Ovary (tissue), 3 donors: Measurements from ENCODE around the gene PRDM16.

Experiments
- CTCF ChIP-seq, 3 donors: fragments of 450-650 bp in 2 of 3; fragments of 200-600 bp in 1 of 3; IDR thresholded peaks; one replicate each; pipeline versions ENCODE4 v1.5.1 to v1.8.0; 2016 to 2022; ENCODE audit warnings: antibody characterized with exemption in 3 of 3, mild to moderate bottlenecking in 1 of 3
- POLR2A ChIP-seq: fragments of 450-650 bp; IDR thresholded peaks from one replicate; pipeline ENCODE4 v1.6.1; 2017; ENCODE audit warnings: antibody characterized with exemption, mild to moderate bottlenecking, moderate library complexity
- donor health status: DM: no; HTN: no; CAD: no.

- TF ChIP-seq CTCF (IDR thresholded peaks at IDR 0.05) (no peak), POLR2A (no peak)
These were observed 165.3 kb downstream of the PRDM16 start for GRCh38 chr1:3234281-3234680.
